IMR-90 (cell line): ENCODE results near the gene TOMM22. TPM values are rescaled to one million over a fixed set of nuclear protein-coding genes. Genes with fewer than 3 reads are reported as not detected.
A peak's percentile ranks its signal among the peaks of the same experiment; 100 is the strongest.

ENCODE experiments used
- ATAC-seq: fragments of 200-7000 bp; cut with Tn5 transposase; 2 replicates; pipeline ENCODE4 v1.9.1; 2020; ENCODE audit warnings: low read depth, mild to moderate bottlenecking, moderate library complexity
- BruUV-seq: library from RNA; stranded (reverse); fragments of 400-500 nt; replicated peaks from 2 replicates; lab custom pipeline; 2021; lab: Mats Ljungman, UMichigan
- CTCF ChIA-PET: fragments of 300-600 bp; formaldehyde crosslinking; extraction: SDS; loops from one replicate; lab custom pipeline; 2021; ENCODE audit warnings: antibody characterized with exemption; lab: Yijun Ruan, JAX
- POLR2A ChIA-PET: fragments of 300-600 bp; sonication (Branson Sonifier 250); formaldehyde crosslinking; loops from one replicate; lab custom pipeline; 2022; ENCODE audit warnings: antibody characterized with exemption; ENCODE audit not compliant: unreplicated experiment; lab: Charles Lee
- DNase-seq: peaks from one replicate; pipeline ENCODE4 v3.0.0; 2013
- H2AFZ ChIP-seq: replicated peaks from 2 replicates; pipeline ENCODE3; 2013; ENCODE audit warnings: low read length, mild to moderate bottlenecking; ENCODE audit not compliant: poor library complexity
- H2AK5ac ChIP-seq: 2 replicates; pipeline ENCODE4 v1.6.1; 2013; ENCODE audit warnings: low read depth, low read length, inconsistent platforms
- H2AK9ac ChIP-seq: replicated peaks from 2 replicates; pipeline ENCODE3; 2013; ENCODE audit warnings: mild to moderate bottlenecking, low read depth, low read length, moderate library complexity; ENCODE audit not compliant: poor library complexity
- H2BK120ac ChIP-seq: 2 replicates; pipeline ENCODE4 v1.6.1; 2013; ENCODE audit warnings: low read depth, low read length, inconsistent platforms
- H2BK15ac ChIP-seq: 3 replicates; pipeline ENCODE4 v1.6.1; 2013; ENCODE audit warnings: low read depth, low read length, inconsistent platforms
- H2BK20ac ChIP-seq: 2 replicates; pipeline ENCODE4 v1.6.1; 2013; ENCODE audit warnings: low read depth, mild to moderate bottlenecking, inconsistent platforms, low read length, moderate library complexity
- H2BK5ac ChIP-seq: 2 replicates; pipeline ENCODE4 v1.6.1; 2013; ENCODE audit warnings: mild to moderate bottlenecking, low read depth, low read length, inconsistent platforms; ENCODE audit not compliant: poor library complexity, severe bottlenecking
- H3K14ac ChIP-seq: replicated peaks from 2 replicates; pipeline ENCODE4 v1.6.1; 2013; ENCODE audit warnings: low read depth, low read length, inconsistent platforms
- H3K18ac ChIP-seq: 2 replicates; pipeline ENCODE4 v1.6.1; 2013; ENCODE audit warnings: low read depth, low read length, control low read depth
- H3K23ac ChIP-seq: 2 replicates; pipeline ENCODE4 v1.6.1; 2013; ENCODE audit warnings: low read depth, low read length, inconsistent platforms
- H3K27ac ChIP-seq: 2 replicates; pipeline ENCODE4 v1.5.1; 2013; ENCODE audit warnings: mild to moderate bottlenecking, control low read depth, low read length; ENCODE audit not compliant: insufficient read depth
- H3K27me3 ChIP-seq: 2 replicates; pipeline ENCODE4 v1.6.1; 2013; ENCODE audit warnings: low read length; ENCODE audit not compliant: control insufficient read depth, insufficient read depth
- H3K36me3 ChIP-seq: 2 replicates; pipeline ENCODE4 v1.6.1; 2013; ENCODE audit warnings: low read length, mixed read lengths; ENCODE audit not compliant: control insufficient read depth, insufficient read depth
- H3K4ac ChIP-seq: 2 replicates; pipeline ENCODE4 v1.6.1; 2013; ENCODE audit warnings: low read depth, low read length, inconsistent platforms
- H3K4me1 ChIP-seq: 2 replicates; pipeline ENCODE4 v1.6.1; 2013; ENCODE audit warnings: low read length, mixed read lengths; ENCODE audit not compliant: control insufficient read depth, insufficient read depth
- H3K4me2 ChIP-seq: 2 replicates; pipeline ENCODE4 v1.6.1; 2013; ENCODE audit warnings: low read depth, mild to moderate bottlenecking, control low read depth, low read length, moderate library complexity
- H3K4me3 ChIP-seq: 2 replicates; pipeline ENCODE4 v1.5.1; 2013; ENCODE audit warnings: low read depth, mild to moderate bottlenecking, control low read depth, low read length, moderate library complexity; ENCODE audit not compliant: insufficient read depth
- H3K56ac ChIP-seq: 2 replicates; pipeline ENCODE4 v1.6.1; 2013; ENCODE audit warnings: low read length, inconsistent platforms; ENCODE audit not compliant: insufficient read depth; ENCODE audit errors: extremely low read depth
- H3K79me1 ChIP-seq, 2 experiments: 2 replicates each; pipeline ENCODE4 v1.6.1; 2013; ENCODE audit warnings: low read length in 2 of 2, inconsistent platforms in 1 of 2, low read depth in 1 of 2
- H3K9ac ChIP-seq: 2 replicates; pipeline ENCODE4 v1.6.1; 2013; ENCODE audit warnings: low read depth, low read length, control low read depth
- H3K9me1 ChIP-seq: 2 replicates; pipeline ENCODE4 v1.6.1; 2013; ENCODE audit warnings: low read length, inconsistent platforms; ENCODE audit not compliant: insufficient read depth
- H3K9me3 ChIP-seq: 2 replicates; pipeline ENCODE4 v1.6.1; 2013; ENCODE audit warnings: low read length; ENCODE audit not compliant: control insufficient read depth, insufficient read depth
- H4K20me1 ChIP-seq: 2 replicates; pipeline ENCODE4 v1.6.1; 2013; ENCODE audit warnings: low read length, inconsistent platforms; ENCODE audit not compliant: insufficient read depth
- H4K5ac ChIP-seq: 2 replicates; pipeline ENCODE4 v1.6.1; 2013; ENCODE audit warnings: mild to moderate bottlenecking, low read depth, low read length, control low read depth
- H4K8ac ChIP-seq, 2 experiments: 2 replicates each; pipeline ENCODE4 v1.6.1; 2013; ENCODE audit warnings: low read depth in 2 of 2, low read length in 2 of 2, control low read depth in 1 of 2, inconsistent platforms in 1 of 2
- H4K91ac ChIP-seq: 2 replicates; pipeline ENCODE4 v1.6.1; 2013; ENCODE audit warnings: low read depth, low read length, inconsistent platforms; ENCODE audit not compliant: insufficient read depth
- BHLHE40 ChIP-seq: fragments of 150-350 bp; IDR thresholded peaks from 2 replicates; pipeline ENCODE4 v1.6.1; 2016; ENCODE audit warnings: mild to moderate bottlenecking, low read depth, low read length
- FOS ChIP-seq: fragments of 150-350 bp; IDR thresholded peaks from 2 replicates; pipeline ENCODE4 v1.6.1; 2016; ENCODE audit warnings: low read depth, low read length
- MXI1 ChIP-seq: IDR thresholded peaks from 2 replicates; pipeline ENCODE4 v1.6.1; 2012; ENCODE audit warnings: low read depth, mild to moderate bottlenecking, low read length, moderate library complexity, borderline replicate concordance
- SMC3 ChIP-seq: fragments of 150-350 bp; IDR thresholded peaks from 2 replicates; pipeline ENCODE4 v1.6.1; 2016; ENCODE audit warnings: low read depth, mild to moderate bottlenecking, antibody characterized with exemption, low read length, moderate library complexity
- WGBS, 2 experiments: methylation state at CpG; one replicate each; pipeline versions ENCODE4 v1.1.5 to v1.1.7; 2013; ENCODE audit warnings: missing lambda C conversion rate in 2 of 2; ENCODE audit not compliant: insufficient read length in 1 of 2; ENCODE audit errors: extremely low coverage in 2 of 2; 5-methylcytosine and 5-hydroxymethylcytosine counted together
- dilution Hi-C: fragments of 300-500 bp; cut with HindIII; formaldehyde crosslinking; loops from one replicate; pipeline ENCODE4 v1.14.3; 2018; ENCODE audit warnings: low sequenced_read_pairs; ENCODE audit not compliant: unreplicated experiment
- in situ Hi-C: fragments of 300-500 bp; cut with MboI; formaldehyde crosslinking; loops from 3 replicates; pipeline ENCODE4 v1.14.3; 2019; ENCODE audit warnings: low sequenced_read_pairs, inconsistent platforms, mixed read lengths
- intact Hi-C: fragments of 100-400 bp; cut with micrococcal nuclease; formaldehyde crosslinking; loops from 2 replicates; pipeline ENCODE4 v1.10.0; 2022
- polyA plus RNA-seq, 3 experiments: library from polyadenylated mRNA; depleted of rRNA; stranded (reverse); fragments of >200 nt; gene quantifications; 2 replicates each; pipeline ENCODE4 v1.2.3, GENCODE V29; 2012; ENCODE audit warnings: low replicate concordance in 1 of 3
- total RNA-seq: library from RNA; depleted of rRNA; stranded (reverse); fragments of >200 nt; gene quantifications from 2 replicates; pipeline ENCODE4 v1.2.3, GENCODE V29; 2012
- TF ChIP-seq, protein P1 (sequence below): conservative IDR thresholded peaks from 2 replicates; pipeline ENCODE4 v1.5.1; 2012; ENCODE audit warnings: mild to moderate bottlenecking, low read depth, low read length, improper control_type of control experiment

The TOMM22 gene
- total and polyA plus RNA-seq, 2 of the 4 experiments (the other 2 are of a cell fraction): 38.7 to 78.0 TPM

DNA sequence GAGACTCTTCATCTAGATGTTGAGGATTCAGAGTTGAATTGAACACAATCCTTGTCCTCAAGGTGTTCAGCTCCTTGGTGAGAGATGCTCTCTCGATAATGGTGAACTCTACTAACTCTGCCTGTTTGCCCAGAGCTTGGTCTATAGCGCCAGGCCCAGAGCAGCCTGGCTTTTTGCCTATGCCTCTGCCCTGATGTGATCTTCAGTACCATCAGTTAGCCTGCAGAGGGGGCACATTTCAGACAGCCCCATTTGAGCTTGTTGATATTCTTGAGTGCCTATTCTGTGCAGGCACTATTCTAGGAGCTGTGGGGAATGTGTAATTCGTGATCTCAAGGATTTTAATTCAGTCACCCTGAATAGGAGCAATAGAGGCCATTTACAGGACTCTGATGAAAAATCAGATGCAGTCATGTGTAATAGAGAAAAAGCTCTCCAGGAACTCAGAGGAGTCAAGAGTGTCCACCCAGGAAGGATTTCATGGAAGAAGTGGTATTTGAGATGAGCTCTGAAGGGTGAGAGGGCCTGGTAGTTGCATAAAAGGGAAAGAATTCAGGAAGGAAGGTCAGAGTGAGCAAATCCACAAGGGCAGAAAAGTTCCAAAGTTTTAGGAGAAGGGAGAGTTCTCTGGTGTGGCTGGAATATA lies 43.3 kb downstream of the TOMM22 start:
- no peak overlapping the region for H3K23ac ChIP-seq
- no peak overlapping the region for H3K9ac ChIP-seq
- dilution Hi-C loops: no loop called here
- no peak overlapping the region for H3K4ac ChIP-seq
- peaks cover 73% of the 10 kb centered on the region for H3K36me3 ChIP-seq
- ATAC-seq: peak; percentile 81
- BruUV-seq: no TSS peak
- H3K9me3 ChIP-seq: no peaks in the 10 kb centered on the region
- H3K4me1 ChIP-seq: no peaks in the 10 kb centered on the region
- H2AK5ac ChIP-seq: no peak overlapping the region
- no peak overlapping the region for H4K8ac ChIP-seq
- intact Hi-C loops: no loop called here
- H2BK20ac ChIP-seq: no peak overlapping the region
- no peak overlapping the region for H2AK9ac ChIP-seq
- no peak overlapping the region for H3K14ac ChIP-seq
- no peak overlapping the region for H2BK120ac ChIP-seq
- TF ChIP-seq SMC3 (peak; percentile 33), MXI1 (no peak), FOS (no peak), BHLHE40 (no peak)
- TF ChIP-seq, protein P1, sequence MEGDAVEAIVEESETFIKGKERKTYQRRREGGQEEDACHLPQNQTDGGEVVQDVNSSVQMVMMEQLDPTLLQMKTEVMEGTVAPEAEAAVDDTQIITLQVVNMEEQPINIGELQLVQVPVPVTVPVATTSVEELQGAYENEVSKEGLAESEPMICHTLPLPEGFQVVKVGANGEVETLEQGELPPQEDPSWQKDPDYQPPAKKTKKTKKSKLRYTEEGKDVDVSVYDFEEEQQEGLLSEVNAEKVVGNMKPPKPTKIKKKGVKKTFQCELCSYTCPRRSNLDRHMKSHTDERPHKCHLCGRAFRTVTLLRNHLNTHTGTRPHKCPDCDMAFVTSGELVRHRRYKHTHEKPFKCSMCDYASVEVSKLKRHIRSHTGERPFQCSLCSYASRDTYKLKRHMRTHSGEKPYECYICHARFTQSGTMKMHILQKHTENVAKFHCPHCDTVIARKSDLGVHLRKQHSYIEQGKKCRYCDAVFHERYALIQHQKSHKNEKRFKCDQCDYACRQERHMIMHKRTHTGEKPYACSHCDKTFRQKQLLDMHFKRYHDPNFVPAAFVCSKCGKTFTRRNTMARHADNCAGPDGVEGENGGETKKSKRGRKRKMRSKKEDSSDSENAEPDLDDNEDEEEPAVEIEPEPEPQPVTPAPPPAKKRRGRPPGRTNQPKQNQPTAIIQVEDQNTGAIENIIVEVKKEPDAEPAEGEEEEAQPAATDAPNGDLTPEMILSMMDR: peak; percentile 47
- H2BK5ac ChIP-seq: no peak overlapping the region
- DNase-seq: peak; percentile 41
- peaks cover 5% of the 10 kb centered on the region; the same call in 1 of the 2 replicates for H3K9me1 ChIP-seq
- H4K20me1 ChIP-seq: peaks cover 6% of the 10 kb centered on the region; the same call in 1 of the 2 replicates
- H4K5ac ChIP-seq: no peak overlapping the region
- no peak overlapping the region for H2BK15ac ChIP-seq
- H3K4me2 ChIP-seq: no peak overlapping the region
- no peak overlapping the region for H2AFZ ChIP-seq
- no peak overlapping the region for H3K27ac ChIP-seq
- ChIA-PET POLR2A (no interaction called here), CTCF (interaction anchor here (1.2 to 2.2 kb wide), 3 partner anchors 9 to 18 kb away, joined by 3 to 11 read pairs (median 4); no protein-coding TSS in a partner anchor)
- in situ Hi-C loops: no loop called here
- H3K79me1 ChIP-seq: peaks cover 15 to 45% of the 10 kb centered on the region in 2 experiments
- H3K56ac ChIP-seq: no peak overlapping the region
- no peak overlapping the region for H3K18ac ChIP-seq
- 100% methylated on average over 2 of the region's 3 CpGs; no CpG with 5 or more reads in 1 of the 2 experiments for WGBS, 2 experiments
- H3K27me3 ChIP-seq: no peaks in the 10 kb centered on the region
- no peak overlapping the region for H4K91ac ChIP-seq
- H3K4me3 ChIP-seq: no peak overlapping the region
